Activated T-cell treated with anti-CD3 and anti-CD28 coated beads for 24 hours (primary cell): Measurements from ENCODE around the gene RPL10.

ENCODE experiments used
- DNase-seq: peaks from one replicate; pipeline ENCODE4 v3.0.0-alpha.2; 2020; ENCODE audit warnings: low read depth

RPL10 gene

GRCh38 chrX:154401045-154401799 is 3.0 kb downstream of the RPL10 start:
- no peak for DNase-seq

DNA sequence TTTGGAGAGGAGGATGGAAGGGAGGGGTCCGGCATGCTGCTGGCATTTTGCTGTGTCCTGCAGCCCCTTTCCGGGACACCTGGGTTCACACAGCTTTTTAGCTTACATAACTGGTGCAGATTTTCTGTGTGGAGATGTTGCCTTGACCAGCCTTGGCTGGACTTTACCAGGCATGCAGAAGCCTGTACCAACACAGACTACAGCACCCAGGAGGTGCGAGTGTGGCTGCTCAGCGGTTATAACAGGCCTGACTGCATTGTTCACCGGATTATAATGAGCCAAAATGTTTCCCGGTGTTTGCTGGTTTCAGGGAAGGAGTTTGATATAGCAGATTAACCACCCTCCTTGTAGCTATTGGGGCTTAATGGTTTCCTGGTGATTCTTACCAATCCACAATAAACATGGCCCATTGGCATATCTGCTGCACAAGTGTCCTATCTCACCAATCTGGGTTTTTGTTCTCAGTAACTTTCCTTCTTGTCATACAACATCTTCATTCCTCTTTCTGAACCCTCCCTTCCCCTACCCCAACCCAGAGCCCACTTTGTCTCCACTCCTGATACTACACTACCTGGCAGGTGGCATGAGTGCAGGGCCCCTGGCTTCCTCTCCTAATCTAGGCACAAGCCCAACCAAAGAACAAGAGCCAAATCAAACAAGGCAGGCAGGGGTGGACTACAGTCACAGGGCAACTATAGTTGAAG is 3.9 kb downstream of the RPL10 start:
- no peak for DNase-seq

DNA sequence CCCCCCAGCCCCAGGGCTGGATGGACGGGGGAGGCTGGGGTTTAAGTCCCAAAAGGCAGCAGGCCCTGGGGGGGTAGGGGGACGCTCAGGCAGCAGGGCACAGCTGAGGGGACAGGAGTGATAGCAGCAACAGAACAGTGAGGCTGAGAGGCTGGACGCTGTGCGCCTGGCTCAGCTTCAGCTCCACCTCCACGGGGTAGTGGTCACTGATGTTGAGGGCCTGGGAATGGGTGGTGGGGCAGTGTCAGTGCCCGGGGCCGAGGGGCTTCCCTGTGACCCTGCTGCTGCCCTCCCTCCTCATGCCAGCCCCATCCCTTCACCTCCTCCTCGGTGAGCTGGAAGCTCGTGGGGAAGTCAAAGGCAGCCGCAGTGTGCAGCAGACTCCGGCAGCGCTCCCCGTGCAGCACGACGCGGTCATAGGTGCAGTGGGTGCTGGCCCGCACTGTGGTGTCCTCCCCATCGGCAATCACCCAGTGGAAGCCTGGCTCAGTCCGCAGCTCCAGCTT is 4.5 kb downstream of the RPL10 start:
- no peak for DNase-seq

DNA sequence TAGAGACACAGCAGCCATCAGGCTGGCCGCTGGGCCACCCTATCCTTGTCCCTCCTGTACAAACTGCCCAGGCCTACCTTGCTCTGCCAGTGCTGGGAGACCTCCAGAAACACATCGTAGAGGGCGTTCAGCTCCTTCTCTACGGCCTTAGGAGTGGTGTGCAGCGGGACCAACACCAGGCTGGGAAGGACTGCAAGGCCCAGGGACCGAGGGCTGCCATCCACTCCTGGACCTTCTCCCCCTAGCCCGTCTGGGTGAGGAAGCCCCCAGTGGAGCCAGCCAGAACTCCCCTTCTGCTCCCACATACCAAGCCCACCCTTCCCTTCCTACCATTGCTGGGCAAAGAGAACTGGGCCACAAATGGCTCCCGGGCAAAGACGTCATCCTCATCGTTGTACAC is 5.0 kb downstream of the RPL10 start:
- no peak for DNase-seq

DNA sequence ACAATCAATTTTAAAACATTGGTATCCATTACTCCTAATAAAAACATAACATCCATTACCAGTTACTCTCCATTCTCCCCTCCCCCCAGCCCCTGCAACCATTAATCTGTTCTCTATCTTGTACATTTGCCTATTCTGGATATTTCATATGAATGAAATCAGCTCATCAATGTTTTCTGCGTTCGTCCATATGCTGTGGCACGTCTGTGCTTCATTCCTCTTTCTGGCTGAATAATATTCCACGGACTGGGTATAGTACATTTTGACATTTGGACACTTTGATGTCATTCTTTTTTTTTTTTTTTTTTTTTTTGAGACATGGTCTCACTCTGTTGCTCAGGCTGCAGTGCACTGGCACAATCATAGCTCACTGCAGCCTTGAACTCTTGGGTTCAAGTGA is 5.7 kb downstream of the RPL10 start:
- DNase-seq: no peak

- DNase-seq: no peak
These were observed 6.5 kb downstream of the RPL10 start for GRCh38 chrX:154404625-154405192.

- no peak for DNase-seq
These were observed 10.6 kb downstream of the RPL10 start for GRCh38 chrX:154408659-154409221.

- no peak for DNase-seq
These were observed 11.2 kb downstream of the RPL10 start, which contains the start of gene DNASE1L1 for GRCh38 chrX:154409222-154409871. Gene DNASE1L1 (minus strand): TSS chrX:154409254. CDS start chrX:154405568, 3,686 bp downstream.

DNA sequence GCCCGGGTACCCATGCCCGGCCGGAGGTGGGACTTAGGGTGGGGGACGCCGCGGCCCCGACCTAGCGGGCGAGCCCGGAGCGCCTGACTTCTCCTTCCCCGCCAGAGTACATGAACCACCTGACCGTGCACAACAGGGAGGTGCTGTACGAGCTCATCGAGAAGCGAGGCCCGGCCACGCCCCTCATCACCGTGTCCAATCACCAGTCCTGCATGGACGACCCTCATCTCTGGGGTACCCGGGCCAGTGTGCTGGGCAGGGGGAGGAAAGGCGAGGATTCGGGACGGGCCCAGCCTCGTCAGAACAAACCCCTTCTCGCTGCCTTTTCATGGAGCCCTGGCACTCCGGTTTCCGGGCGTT is 13.8 kb downstream of the RPL10 start:
- peak; percentile 53 for DNase-seq

GRCh38 chrX:154412468-154412867 is 14.3 kb downstream of the RPL10 start:
- DNase-seq: no peak

DNA sequence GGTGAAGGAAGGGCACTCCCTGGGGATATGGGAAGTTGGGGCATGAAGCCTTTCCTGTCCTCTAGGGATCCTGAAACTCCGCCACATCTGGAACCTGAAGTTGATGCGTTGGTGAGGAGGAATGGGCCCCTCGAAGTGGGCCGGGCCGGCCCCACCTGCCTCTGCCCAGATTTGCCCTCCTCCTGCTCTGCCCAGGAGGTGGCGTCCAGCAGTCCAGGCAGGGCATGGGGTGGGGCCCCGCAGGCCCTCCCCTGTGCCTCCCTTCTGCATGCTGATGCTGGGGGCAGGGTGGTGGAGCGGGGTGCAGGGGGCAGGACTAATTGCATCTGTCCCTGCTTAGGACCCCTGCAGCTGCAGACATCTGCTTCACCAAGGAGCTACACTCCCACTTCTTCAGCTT is 15.0 kb downstream of the RPL10 start:
- no peak for DNase-seq

- DNase-seq: no peak
These were observed 19.0 kb downstream of the RPL10 start for GRCh38 chrX:154417157-154417556.

GRCh38 chrX:154419189-154419588 is 21.0 kb downstream of the RPL10 start:
- DNase-seq: no peak

DNA sequence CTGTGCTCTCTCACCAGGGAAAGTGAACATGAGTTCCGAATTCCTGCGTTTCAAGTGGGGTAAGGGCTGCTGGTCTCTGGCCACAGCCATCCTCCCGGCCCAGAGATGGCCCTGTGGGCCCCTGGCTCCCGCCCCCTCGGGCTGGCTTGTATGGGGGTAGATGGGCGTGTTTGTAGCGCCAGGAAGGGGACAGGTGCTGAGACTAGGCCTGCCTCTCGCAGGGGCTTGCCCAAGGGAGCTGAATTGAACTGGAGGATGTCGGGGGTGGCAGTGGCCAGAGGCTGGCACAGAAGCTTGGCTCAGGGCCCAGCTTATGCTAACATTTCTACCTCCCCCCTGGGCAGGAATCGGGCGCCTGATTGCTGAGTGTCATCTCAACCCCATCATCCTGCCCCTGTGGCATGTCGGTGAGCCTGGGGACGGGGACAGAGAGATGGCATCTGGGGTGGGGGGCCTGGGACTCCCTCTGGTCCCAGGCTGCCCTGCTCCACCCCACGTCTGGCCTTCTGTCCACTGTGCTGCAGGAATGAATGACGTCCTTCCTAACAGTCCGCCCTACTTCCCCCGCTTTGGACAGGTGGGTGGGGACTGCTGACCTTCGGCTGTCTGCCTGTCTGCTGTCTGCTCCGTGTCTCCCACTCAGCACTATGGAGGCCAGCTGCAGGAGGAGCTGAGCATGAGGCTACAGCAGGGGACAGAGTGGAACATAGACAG is 21.7 kb downstream of the RPL10 start:
- no peak for DNase-seq

DNA sequence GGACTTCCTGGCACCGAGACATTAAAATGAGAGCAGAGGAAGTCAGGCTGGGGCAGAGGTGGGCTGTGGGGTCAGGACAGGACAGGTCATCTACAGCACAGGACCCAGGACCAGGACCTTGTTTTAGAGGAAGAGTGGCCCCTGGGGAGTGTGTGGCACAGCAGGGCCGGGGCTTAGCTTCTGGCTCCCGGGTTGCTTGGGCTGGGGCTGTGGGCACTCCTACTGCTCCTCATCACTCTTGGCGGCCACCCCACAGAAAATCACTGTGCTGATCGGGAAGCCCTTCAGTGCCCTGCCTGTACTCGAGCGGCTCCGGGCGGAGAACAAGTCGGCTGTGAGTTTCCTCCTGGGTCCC is 22.2 kb downstream of the RPL10 start:
- DNase-seq: no peak

DNA sequence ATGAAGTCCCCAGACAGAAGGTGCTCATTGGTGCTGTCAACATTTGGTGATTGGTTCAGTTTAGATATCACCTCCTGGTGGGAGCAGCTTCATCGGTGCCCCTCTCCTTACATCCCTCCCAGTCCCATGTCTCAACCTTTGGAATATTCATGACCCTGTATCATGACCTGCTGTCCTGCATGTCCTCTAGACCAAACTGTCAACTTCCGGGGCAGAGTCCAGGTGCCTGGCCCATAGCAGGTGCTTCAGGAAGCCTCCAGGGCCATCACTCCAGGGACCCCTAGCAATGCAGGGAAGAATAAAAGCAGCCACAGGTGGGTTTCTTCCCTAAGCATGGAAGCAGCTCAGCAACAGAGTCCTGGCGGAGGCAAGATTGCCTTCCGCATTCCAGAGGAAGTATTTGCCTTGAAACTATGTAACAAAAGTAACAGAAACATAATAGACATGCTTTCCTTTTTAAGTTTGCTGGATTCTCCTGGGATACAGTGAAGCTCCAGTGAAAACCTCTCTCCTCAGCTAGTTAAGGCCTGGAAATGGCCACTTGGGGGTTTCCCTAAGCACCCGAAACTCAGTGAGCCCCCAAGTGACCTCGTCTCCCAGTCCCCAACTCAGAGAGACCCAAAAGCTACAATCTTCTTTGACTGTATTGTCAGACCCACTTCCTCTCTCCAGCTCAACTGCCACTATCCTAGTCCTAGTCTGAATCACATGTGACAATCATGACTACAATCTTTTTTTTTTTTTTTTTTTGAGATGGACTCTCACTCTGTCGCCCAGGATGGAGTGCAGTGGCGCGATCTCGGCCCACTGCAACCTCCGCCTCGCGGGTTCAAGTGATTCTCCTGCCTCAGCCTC is 29.0 kb downstream of the RPL10 start:
- no peak for DNase-seq

DNA sequence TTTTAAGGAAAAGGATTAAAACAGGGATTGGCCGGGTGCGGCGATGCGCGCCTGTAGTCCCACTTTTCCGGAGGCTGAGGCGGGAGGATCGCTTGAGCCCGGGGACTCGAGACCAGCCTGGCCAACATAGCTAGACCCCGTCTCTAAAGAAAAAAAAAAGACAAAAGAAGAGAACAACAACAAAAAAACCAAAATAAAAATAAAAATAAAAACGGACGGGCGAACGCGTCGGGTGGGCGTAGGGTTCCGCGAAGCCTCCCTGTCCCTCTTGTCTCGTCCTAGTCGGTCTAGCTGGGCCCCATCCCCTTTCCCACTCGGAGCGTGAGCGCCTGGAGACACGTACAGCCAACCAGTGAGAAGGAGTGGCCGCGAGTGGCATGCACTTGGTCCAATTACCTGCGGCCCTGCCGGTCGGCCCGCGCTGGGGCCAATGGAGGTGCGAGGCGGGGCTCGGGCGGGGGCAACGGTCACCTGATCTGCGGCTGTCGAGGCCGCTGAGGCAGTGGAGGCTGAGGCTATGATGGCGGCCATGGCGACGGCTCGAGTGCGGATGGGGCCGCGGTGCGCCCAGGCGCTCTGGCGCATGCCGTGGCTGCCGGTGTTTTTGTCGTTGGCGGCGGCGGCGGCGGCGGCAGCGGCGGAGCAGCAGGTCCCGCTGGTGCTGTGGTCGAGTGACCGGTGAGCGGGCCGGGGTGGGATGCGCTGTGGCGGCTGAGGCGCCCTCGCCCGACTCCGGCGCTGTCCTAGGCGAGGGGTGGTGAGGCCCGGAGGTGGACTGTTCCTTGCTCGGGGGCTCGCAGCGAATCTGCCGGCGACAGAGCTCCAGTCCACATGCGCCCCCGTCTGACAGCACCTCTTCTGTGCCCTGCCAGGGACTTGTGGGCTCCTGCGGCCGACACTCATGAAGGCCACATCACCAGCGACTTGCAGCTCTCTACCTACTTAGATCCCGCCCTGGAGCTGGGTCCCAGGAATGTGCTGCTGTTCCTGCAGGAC is 30.3 kb downstream of the RPL10 start, which contains the start of gene ATP6AP1:
Gene ATP6AP1, plus strand, starts transcription at position 502 of the 996 bp plus-strand sequence. Its CDS starts 16 bp downstream, at position 518.
- peak; percentile 81 for DNase-seq

DNA sequence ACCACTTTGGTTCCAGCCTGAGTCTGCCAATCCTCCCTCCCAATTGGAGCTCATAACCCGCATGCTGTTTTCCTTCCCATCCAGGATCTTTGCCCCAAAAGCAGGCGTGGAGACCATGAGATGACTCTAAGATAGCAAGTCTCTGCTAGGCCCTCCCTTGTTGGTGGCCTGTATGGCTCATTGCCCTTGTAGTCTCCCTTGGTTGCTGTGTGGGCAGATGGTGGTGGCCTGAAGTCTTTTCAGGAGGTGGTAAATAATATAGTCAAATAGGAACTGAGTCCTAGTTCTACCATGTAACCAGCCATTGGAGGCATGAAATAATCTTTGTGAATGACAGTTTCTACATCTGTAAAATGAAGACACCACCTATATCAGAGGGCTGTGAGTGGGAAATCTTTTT is 31.5 kb downstream of the RPL10 start:
- no peak for DNase-seq

GRCh38 chrX:154430479-154430878 is 32.3 kb downstream of the RPL10 start:
- no peak for DNase-seq
